Measurements from ENCODE around the gene ABRACL. TPM values are rescaled to one million over a fixed set of nuclear protein-coding genes. Genes with fewer than 3 reads are reported as not detected.

Gene ABRACL
- total RNA-seq, 4 donors from 2014 or later = 4.6 to 10.1 (median 7.1) TPM

DNA sequence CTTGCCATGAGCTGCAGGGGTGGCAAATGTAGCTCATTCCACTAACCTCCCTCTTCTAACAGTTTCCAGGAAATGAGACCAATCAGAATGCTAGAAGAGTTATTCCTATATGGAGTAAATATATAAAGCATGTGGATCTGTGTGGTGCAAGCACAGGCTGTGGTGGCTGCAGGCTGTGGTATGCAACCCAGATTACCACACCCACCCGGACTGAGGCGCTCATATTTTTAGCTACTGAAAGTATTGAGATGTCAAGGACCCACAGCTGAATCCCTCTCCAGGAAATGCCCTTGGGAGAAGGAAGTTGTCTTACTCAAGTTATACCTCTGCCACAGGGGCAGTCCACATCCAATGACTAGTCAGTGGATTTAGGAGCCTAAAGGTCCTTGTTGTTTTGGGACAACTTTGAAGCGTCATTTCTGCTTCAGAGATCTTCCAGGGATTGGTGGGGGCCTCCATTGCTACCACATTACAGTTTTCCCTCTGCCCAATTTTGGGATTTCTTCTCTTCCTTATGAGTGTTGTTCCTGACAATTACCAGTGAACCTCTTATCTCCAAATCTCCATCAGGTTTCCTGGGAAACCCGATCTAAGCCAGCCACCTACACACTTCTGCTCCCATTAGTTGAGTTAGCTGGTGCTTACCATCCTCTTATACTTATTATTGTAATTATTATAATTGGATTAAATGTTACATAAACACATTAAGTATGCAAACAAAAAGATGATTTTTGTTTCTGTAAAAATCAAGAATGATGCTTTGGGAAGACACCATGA lies 28.4 kb upstream of the ABRACL start:
- 81% methylated on average over 3 of the region's 4 CpGs for WGBS
- Histone ChIP-seq H3K4me3 (no peak overlapping the region), H3K27me3 (no peaks in the 10 kb centered on the region), H3K36me3 (no peaks in the 10 kb centered on the region), H3K9me3 (no peaks in the 10 kb centered on the region), H3K27ac (replicated peaks in 1 of 4) (no peak overlapping the region), H3K4me1 (no peaks in the 10 kb centered on the region)
- DNase-seq (ENCODE audit: extremely low spot score) = no peak
- intact Hi-C loops (cut with DNase I) = no loop called here
- no peak for TF ChIP-seq POLR2AphosphoS5 (IDR thresholded peaks at IDR 0.05)
- TF ChIP-seq POLR2A (IDR thresholded peaks at IDR 0.05; ENCODE audit: low read depth) = no peak
- TF ChIP-seq, protein P1, sequence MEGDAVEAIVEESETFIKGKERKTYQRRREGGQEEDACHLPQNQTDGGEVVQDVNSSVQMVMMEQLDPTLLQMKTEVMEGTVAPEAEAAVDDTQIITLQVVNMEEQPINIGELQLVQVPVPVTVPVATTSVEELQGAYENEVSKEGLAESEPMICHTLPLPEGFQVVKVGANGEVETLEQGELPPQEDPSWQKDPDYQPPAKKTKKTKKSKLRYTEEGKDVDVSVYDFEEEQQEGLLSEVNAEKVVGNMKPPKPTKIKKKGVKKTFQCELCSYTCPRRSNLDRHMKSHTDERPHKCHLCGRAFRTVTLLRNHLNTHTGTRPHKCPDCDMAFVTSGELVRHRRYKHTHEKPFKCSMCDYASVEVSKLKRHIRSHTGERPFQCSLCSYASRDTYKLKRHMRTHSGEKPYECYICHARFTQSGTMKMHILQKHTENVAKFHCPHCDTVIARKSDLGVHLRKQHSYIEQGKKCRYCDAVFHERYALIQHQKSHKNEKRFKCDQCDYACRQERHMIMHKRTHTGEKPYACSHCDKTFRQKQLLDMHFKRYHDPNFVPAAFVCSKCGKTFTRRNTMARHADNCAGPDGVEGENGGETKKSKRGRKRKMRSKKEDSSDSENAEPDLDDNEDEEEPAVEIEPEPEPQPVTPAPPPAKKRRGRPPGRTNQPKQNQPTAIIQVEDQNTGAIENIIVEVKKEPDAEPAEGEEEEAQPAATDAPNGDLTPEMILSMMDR (IDR thresholded peaks at IDR 0.05) = no peak
- no peak for TF ChIP-seq EP300 (IDR thresholded peaks at IDR 0.05)

DNA sequence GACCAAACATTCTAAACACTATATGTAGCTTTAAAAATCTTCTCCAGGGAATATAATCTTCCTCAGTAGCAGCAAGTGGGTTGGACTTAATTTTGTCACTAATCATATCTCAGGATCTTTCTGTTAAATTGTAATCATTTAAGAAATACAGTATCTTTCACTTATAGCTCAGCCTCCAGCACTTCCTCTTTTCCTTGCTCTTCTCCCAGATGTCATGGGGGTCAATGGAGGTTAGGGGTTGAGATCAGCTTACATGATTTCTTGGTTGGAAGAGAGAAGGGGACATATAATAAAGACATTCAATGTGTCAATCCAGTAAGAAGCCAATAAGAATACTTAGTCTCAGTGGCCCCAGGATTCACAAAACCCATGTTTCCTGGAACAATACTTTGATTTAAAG lies 24.8 kb upstream of the ABRACL start:
- TF ChIP-seq, protein P1 (IDR thresholded peaks at IDR 0.05) = no peak
- TF ChIP-seq POLR2A (IDR thresholded peaks at IDR 0.05; ENCODE audit: low read depth) (no peak), POLR2AphosphoS5 (IDR thresholded peaks at IDR 0.05) (no peak)
- Histone ChIP-seq H3K4me1 (no peaks in the 10 kb centered on the region), H3K9me3 (no peaks in the 10 kb centered on the region), H3K36me3 (no peaks in the 10 kb centered on the region), H3K27ac (replicated peaks in 1 of 4) (no peak overlapping the region), H3K4me3 (no peak overlapping the region), H3K27me3 (no peaks in the 10 kb centered on the region)
- no peak for DNase-seq (ENCODE audit: extremely low spot score)
- intact Hi-C loops (cut with DNase I) = no loop called here

DNA sequence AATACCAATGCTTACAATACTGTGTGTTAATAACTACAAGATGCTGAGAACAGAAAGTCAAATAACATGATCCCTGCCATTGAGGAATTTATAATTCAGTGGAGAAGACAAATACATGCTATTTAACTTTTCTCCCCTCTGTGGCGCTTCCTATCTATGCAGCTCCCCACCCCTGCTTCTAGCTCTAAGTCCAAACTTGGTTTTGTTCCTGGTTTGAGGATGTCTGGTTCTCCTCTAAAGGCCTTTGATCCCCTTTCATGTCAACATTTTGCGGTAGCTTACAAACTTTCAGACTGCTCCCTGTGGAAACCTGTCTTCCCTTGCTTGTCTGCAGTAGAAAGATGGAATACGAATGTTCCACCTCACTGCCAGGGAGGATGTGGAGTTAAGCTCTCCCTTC lies 22.1 kb upstream of the ABRACL start:
- Histone ChIP-seq H3K9me3 (no peaks in the 10 kb centered on the region), H3K27ac (replicated peaks in 1 of 4) (no peak overlapping the region), H3K36me3 (no peaks in the 10 kb centered on the region), H3K4me1 (no peaks in the 10 kb centered on the region), H3K4me3 (no peak overlapping the region), H3K27me3 (no peaks in the 10 kb centered on the region)
- DNase-seq (ENCODE audit: extremely low spot score) = no peak
- 85% methylated on average over 3 of the region's 3 CpGs for WGBS
- TF ChIP-seq EP300 (IDR thresholded peaks at IDR 0.05) = no peak
- TF ChIP-seq POLR2AphosphoS5 (IDR thresholded peaks at IDR 0.05) = no peak
- no peak for TF ChIP-seq POLR2A (IDR thresholded peaks at IDR 0.05; ENCODE audit: low read depth)
- TF ChIP-seq, protein P1 (IDR thresholded peaks at IDR 0.05) = no peak
- intact Hi-C loops (cut with DNase I) = no loop called here

DNA sequence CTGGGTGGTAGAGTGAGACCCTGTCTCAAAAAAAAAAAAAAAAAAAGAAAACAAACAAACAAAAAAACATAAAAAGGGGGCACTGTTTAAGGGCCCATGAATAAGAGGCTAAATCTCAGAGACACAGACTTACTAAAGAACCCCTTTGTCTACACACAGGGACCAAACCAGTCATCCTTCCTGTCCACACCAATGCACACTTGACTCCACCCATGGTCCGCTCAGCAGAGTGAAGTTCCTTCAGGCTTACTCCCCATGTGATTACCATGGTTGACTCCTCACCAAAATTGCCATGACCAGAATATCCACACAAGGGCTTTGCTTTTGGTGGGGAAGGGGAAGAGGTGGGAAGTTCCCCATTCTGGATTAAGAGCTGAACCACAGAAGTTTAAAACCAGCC lies 21.1 kb upstream of the ABRACL start:
- H3K9me3 ChIP-seq = no peaks in the 10 kb centered on the region
- WGBS = 80% methylated on average over 1 of the region's 1 CpG
- no peaks in the 10 kb centered on the region for H3K36me3 ChIP-seq
- no peak overlapping the region for H3K4me3 ChIP-seq
- no peak for DNase-seq (ENCODE audit: extremely low spot score)
- TF ChIP-seq POLR2A (IDR thresholded peaks at IDR 0.05; ENCODE audit: low read depth) = no peak
- no peak for TF ChIP-seq POLR2AphosphoS5 (IDR thresholded peaks at IDR 0.05)
- no peak for TF ChIP-seq EP300 (IDR thresholded peaks at IDR 0.05)
- TF ChIP-seq, protein P1 (IDR thresholded peaks at IDR 0.05) = no peak
- H3K27ac ChIP-seq (replicated peaks in 1 of 4) = no peak overlapping the region
- no peaks in the 10 kb centered on the region for H3K27me3 ChIP-seq
- H3K4me1 ChIP-seq = no peaks in the 10 kb centered on the region
- intact Hi-C loops (cut with DNase I) = no loop called here

DNA sequence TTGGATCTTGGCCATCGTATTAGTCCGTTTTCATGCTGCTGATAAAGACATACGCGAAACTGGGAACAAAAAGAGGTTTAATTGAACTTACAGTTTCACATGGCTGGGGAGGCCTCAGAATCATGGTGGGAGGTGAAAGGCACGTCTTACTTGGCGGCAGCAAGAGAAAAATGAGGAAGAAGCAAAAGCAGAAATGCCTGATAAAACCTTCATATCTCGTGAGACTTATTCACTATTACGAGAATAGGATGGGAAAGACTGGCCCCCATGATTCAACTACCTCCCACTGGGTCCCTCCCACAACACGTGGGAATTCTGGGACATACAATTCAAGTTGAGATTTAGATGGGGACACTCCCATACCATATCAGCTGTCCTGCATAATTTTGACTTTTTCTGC lies 20.4 kb upstream of the ABRACL start:
- Histone ChIP-seq H3K36me3 (no peaks in the 10 kb centered on the region), H3K27me3 (no peaks in the 10 kb centered on the region), H3K4me3 (no peak overlapping the region), H3K4me1 (no peaks in the 10 kb centered on the region), H3K9me3 (no peaks in the 10 kb centered on the region), H3K27ac (replicated peaks in 1 of 4) (no peak overlapping the region)
- WGBS = 87% methylated on average over 9 of the region's 9 CpGs
- intact Hi-C loops (cut with DNase I) = no loop called here
- no peak for TF ChIP-seq EP300 (IDR thresholded peaks at IDR 0.05)
- TF ChIP-seq POLR2A (IDR thresholded peaks at IDR 0.05; ENCODE audit: low read depth) = no peak
- TF ChIP-seq POLR2AphosphoS5 (IDR thresholded peaks at IDR 0.05) = no peak
- TF ChIP-seq, protein P1 (IDR thresholded peaks at IDR 0.05) = no peak
- DNase-seq (ENCODE audit: extremely low spot score) = no peak

Measured in esophagus muscularis mucosa (tissue), 4 donors.